GM10266 (cell line): Measurements from ENCODE around the gene PHLDA1.

Source experiments
- DNase-seq: peaks from one replicate; pipeline ENCODE4 v3.0.0; 2012; ENCODE audit errors: extremely low spot score
- CTCF ChIP-seq: IDR thresholded peaks from 2 replicates; pipeline ENCODE4 v1.5.1; 2012; ENCODE audit warnings: mild to moderate bottlenecking, low read depth; ENCODE audit not compliant: control insufficient read depth, insufficient read depth; ENCODE audit errors: missing control alignments

The PHLDA1 gene

GRCh38 chr12:76007640-76008039 lies 23.9 kb downstream of the PHLDA1 start:
- no peak for DNase-seq
- TF ChIP-seq CTCF: no peak

- TF ChIP-seq CTCF: no peak
- no peak for DNase-seq
Observed at GRCh38 chr12:76006028-76006925, 25.3 kb downstream of the PHLDA1 start.

GRCh38 chr12:76003355-76003638 lies 28.3 kb downstream of the PHLDA1 start:
- DNase-seq: no peak
- no peak for TF ChIP-seq CTCF

GRCh38 chr12:76002598-76003354 lies 28.8 kb downstream of the PHLDA1 start:
- no peak for DNase-seq
- no peak for TF ChIP-seq CTCF

GRCh38 chr12:75998292-75999063 lies 33.1 kb downstream of the PHLDA1 start:
- TF ChIP-seq CTCF: no peak
- no peak for DNase-seq

- DNase-seq: no peak
- TF ChIP-seq CTCF: no peak
Observed at GRCh38 chr12:75997658-75998057, 33.9 kb downstream of the PHLDA1 start.

- no peak for DNase-seq
Observed at GRCh38 chr12:75996861-75997447, 34.6 kb downstream of the PHLDA1 start.

More at GRCh38 chr12:75996861-75997447, 34.6 kb downstream of the PHLDA1 start:
- no peak for TF ChIP-seq CTCF
